HG03097 (cell line): Measurements from ENCODE around the gene IFI27L1.

Experiments
- ATAC-seq: cut with Tn5 transposase; IDR thresholded peaks from one replicate; pipeline ENCODE4 v1.9.1; 2021; ENCODE audit not compliant: unreplicated experiment, low FRiP score

IFI27L1 gene

DNA sequence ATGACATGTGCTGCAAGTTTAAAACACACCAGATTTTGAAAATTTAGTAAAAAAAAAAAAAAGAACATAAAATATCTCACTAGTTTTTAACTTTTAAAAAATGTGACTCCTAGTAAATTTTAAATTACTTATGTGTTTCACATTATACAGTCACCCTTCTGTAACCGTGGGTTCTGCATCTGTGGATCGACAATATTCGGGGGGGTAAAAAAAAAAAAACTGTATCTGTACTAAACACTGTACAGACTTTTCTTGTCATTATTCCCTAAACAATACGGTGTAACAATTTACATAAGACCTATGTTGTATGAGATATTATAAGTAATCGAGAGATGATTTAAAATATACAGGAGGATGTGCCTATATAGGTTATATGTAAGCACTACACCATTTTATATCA is 3.3 kb upstream of the IFI27L1 start:
- ATAC-seq = no peak

DNA sequence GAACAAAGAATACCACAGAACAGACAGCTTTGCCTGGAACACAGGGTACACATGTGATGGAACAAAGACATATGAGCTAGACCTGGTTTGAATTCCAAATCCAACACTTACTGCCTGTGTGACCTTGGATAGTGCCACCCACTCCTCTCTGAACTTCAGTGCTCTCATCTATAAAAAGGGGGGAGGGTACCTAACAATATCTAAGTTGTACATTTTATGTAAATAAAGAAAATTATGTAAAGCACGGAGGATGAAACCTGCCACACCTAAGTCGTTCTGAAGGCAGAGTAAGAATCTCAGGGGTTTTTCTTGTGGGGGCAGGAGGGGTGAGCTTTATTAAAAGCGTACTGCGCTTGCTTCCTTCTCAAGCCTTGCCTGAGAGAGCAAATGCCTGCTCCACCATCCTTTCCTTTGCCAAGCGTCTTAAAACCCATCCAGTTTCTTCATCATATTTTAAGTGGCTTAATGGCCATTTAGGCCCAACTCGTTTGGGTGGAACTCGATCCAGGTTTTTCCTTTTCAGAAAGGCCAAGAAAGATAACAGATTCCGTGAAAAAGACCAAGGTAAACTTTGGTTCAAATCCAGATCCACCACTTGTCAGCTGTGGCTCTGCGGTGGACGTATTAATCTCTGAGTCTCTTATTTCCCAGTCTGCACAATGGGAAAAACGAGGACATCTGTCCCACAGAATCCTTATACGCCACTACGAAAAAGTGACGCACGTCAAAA is 1.1 kb upstream of the IFI27L1 start:
- no peak for ATAC-seq

DNA sequence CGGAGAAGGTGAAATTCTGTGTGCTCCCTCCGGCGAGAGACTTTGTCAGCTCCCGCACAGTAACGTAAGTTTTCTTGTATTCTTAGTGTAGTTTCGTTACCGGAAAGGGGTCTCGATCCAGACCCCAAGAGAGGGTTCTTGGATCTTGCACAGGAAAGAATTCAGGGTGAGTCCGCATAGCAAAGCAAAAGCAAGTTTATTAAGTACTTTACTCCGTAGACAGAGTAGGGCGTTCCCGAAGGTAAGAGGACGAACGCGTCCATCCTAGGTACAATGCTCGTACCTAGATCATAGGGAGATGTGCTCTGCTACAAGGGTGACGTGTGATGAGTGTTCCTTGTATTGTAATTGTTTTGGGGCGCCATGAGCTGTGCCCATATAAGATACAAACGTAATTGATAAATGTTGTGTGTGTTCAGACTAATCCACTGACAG is 293 bp downstream of the IFI27L1 start:
- ATAC-seq = peak; percentile 10

DNA sequence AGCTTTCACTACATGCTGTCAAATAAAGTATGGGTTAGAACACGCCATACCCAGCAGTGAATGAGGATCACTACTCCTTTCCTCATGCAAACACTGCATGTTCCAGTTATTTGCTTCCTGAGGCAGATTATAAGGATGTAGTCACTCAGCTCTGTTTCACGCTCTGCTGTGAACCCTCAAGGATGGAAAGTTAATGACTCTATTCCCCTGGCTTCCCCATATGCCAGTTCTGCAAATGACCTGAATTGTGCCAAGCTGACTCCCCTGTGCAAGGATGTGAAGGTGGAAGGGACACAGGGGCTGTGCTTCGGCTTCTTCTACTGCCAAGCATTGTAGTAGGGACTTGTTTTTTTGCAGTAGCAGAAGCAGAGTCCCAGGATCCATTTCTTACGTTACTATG is 6.8 kb downstream of the IFI27L1 start:
- ATAC-seq = no peak

DNA sequence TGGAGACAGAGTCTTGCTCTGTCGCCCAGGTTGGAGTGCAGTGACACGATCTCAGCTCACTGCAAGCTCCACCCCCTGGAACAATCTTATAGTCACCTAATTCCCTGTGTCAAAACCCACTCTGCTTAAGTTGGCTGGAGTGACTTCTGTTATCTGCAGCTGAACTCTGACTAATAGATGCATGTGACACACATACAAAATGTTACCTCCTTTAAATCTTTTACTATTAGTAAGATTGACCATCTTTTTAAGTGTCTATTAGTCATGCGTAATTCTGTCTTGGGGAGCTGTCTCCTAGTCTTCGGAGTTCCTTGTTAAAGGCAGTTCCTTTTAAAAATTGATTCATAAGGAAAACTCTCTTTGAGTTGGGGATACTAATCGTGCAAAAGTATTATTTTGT is 7.4 kb downstream of the IFI27L1 start:
- no peak for ATAC-seq

DNA sequence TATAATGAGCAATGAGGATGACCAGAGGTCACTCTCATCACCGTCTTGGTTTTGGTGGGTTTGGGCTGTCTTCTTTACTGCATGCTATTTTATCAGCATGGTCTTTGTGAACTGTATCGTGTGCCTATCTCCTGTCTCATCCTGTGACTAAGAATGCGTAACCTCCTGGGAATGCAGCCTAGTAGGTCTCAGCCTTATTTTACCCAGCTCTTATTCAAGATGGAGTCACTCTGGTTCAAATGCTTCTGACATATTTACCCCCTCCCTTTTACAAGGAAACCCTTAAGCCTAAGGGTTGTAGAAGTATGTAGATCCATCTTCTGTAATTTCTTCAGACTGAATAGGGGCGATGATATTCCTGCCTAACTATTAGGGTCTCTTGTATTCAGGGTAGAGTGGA is 8.4 kb downstream of the IFI27L1 start:
- no peak for ATAC-seq

DNA sequence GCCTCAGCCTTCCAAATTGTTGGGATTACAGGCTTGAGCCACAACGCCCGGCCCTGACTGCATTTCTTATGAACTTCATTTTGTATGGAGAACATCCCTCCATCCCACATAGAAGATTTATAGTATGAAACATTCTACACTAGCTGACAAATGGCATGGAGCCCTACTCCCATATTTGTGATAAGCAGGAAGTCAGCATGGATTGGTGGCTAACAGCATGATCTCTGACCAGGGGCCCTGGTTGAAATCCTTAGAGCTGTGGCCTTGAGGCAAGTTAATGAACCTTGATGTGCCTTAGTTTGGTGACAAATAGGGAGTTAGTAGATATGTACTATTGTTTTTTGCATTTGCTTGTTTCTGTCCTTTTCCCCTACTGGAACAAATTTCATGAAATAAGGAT is 12.3 kb downstream of the IFI27L1 start:
- ATAC-seq = no peak

DNA sequence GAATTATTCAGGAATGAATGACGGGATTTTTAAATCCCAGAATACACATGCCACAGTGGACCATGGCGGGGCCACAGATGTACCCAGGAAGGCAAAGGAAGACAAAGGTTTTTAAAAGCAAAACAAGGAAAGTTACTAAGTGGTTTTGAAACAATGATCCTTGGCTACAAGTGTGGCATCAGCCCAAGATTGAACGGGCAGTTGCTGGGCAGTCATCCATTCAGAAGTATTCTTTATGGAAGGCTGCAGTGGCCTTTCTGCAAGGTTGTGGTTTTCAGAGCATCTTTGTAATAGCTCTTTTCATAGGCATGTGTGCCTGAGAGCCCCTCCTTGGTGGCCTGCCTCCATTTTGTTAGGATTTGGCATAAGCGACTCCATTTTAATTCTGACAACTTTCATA is 16.0 kb downstream of the IFI27L1 start:
- ATAC-seq = no peak

DNA sequence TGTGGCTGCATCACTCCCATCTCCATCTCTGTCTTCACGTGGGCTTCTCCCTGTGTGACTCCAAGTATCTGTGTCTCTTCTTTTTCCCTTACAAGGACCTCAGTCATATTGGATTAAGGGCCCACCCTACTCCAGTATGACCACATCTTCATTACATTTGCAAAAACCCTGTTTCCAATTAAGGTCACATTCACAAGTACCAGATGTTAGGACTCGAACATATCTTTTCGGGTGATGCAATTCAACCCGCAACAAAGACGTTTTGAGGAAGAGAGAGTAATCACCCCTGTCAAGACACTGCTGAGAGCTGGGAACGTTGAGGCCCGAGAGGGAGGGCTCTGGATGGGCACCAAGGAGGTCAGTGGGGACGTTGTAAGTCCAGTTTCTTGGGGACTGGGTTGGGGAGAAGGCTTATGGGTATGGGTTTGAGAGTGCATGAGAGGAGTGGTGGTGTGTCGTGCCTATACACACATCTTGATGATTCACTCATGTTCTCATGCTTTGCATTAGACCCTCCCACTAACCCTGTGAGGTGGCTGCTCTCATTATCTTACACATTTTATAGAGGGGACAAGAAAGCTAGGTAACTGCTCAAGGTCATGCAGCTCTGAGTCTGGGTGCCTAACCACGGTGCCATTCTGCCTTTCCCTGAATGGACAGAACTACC is 17.3 kb downstream of the IFI27L1 start:
- ATAC-seq = no peak

DNA sequence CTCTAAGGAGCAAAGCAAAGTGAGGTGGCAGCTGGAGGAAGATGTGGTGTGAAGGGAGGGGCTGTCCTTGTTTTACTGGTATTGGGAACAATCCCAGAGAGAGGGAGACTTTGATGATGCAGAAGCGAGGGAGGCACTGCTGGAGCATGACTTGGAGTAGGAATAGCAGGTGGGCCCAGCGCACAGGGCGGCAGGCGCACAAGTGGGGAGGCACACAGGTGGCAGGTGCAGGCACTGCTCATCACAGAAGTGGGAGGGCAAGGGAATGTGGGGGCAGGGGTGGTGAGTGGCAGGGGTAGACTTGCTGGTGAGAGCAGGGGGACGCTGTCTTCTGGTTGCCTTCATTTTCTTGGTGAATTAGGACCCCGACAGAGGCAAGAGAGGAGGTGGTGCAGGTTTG is 17.9 kb downstream of the IFI27L1 start:
- no peak for ATAC-seq

DNA sequence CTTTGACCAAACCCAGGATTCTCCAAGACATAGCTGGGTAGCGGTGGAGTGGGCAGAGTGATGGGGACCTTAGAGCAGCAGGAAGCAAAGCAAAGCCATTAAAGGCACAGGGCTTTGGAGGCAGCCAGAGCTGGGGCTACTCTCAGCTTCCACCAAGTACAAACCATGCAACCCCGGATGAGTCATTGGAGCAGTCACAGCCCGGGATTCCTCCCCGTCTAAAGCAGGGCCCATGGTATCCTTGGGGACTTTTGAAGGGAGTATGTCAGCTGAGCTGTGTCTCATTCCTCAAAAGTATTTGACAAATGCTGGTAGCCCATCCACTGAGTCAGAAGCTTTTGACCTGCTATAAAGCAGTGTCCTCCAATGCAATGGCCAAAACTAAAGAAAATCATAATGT is 19.7 kb downstream of the IFI27L1 start:
- no peak for ATAC-seq

DNA sequence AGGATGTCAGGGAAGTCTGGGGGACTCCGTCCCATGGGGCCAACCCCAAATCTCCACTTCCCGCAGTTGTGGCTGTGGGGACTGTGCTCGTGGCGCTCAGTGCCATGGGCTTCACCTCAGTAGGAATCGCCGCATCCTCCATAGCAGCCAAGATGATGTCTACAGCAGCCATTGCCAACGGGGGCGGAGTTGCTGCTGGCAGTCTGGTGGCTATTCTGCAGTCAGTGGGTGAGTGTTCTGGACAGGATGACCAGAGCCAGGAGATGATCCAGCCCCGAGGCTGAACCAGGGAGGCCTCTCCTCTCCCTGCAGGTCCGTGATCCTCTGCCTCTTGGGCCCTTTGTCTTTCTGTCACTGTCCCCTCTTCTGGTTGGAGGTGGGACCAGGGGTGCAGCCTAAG is 20.6 kb downstream of the IFI27L1 start:
- no peak for ATAC-seq

DNA sequence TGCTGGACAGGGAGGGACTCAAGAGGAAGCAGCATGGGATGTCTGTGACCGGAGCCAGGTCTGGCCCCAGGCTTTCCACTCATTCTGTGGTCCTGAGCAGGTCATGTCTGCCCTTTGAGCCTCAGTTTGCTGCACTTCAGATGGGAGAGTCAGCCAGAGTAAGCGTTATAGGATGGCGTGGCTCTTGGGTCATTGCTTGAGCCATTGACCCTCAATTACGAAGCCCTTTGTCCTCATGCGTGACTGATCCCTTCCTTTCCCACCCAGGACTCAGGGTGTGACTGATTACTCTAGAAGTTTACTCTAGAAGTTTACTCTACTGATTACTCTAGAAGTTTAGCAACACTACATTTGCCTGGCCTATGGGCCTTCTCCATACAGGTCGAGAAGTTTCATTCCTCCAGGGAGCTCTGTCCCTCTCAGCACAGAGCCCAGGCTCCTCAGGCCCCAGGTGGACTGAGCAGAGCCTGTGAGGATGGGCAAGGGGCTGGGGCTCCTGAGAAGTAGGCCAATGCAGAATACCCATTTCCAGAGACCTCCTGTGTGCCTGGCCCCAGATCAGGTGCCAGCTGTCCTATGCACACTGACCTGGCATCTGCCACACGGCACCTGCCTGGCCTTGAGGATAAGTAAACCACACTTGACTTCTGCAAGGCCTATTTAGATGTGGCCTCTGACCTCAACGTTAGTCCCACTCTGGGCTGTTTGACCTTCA is 21.8 kb downstream of the IFI27L1 start:
- no peak for ATAC-seq

DNA sequence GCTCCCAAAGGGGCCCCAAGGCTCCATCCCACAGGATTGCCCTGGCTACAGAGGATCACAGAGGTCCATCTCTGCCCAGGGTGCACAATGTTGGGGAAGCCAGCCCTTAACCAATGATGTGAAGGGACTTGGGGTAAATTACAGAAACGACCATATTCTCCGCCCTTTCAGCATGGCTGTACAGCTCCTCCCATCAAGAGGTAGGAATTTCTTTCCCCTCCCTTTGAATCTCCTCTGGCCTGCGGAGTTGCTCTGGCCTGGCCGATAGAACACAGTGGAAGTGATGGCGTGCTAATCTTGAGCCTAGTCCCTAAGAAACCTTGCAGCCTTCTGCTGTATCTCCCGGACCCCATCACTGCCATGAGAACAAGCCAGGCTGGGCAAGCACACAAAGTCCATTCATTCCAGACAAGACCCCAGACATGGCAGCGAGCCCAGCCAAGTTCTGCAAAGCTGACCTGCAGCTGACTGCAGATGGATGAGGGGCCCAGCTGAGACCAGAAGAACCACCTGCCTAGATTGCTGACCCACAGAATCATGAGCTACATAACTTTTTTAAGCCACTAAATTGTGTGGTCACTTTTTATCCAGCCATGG is 22.5 kb downstream of the IFI27L1 start:
- no peak for ATAC-seq

DNA sequence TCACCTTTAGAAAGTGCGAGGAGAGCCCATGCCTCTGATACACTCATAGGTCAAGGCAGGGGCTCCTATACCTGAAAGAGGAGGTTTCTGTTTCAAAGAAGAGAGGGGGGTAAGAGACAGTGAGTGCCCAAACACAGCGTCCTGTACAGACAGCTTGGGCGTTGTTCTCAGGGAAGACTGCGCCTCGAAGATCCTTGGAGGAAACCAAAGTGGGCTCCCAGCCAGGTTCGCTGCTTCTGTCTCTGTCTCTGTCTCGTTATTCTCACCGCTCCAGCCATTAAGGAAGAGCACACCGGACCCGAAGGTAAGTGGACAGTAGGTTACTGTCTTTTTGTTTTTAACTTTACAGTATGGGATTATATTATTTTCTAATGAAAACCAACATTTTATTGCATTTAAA is 23.6 kb downstream of the IFI27L1 start:
- ATAC-seq = no peak

DNA sequence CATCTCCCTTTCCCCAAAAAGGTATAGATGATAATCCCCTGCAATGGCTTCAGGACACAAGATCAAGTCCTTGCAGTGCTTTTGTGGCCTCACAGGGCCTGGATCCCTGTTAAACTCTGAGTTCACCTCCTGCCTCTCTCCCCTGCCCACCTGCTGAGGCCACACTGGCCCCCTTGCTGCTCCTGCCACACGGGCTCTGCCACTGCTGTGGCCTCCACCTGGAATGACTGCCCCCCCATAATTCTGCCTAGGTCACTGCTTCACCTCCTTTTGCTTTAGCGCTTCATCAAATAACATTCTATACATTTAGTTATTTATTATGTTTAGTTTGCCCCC is 28.8 kb downstream of the IFI27L1 start:
- no peak for ATAC-seq

DNA sequence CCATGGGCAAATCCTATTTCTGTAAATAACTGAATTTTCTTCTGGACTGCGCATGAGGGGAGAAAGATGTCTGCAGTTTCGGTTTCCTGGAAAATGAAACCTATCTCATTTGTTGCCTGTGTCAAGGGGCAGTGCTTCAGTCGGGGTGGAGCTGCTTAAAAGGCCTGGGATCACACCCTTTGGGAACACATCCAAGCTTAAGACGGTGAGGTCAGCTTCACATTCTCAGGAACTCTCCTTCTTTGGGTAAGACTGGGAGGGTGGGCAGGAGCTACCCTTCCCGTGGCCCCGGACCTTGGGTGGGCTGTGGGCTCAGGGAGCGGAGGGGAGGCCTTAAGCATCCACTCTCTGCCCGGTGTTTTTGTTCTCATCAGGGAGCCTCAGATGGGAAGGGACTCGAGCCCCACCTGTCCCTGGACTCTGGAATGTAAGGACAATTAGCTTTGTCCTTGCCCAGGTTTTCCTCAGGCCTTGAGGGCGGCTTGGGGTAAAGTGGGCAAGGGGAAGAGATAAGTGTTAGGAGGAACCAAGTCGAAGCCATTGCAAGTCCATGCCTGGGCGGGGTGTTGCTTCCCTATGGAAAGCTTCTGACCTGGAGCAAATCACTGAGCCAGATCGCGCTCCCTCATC is 29.6 kb downstream of the IFI27L1 start, which contains the start of gene IFI27:
IFI27 (plus strand) TSS at position 185 of the 630 bp plus-strand sequence.
- ATAC-seq = no peak

DNA sequence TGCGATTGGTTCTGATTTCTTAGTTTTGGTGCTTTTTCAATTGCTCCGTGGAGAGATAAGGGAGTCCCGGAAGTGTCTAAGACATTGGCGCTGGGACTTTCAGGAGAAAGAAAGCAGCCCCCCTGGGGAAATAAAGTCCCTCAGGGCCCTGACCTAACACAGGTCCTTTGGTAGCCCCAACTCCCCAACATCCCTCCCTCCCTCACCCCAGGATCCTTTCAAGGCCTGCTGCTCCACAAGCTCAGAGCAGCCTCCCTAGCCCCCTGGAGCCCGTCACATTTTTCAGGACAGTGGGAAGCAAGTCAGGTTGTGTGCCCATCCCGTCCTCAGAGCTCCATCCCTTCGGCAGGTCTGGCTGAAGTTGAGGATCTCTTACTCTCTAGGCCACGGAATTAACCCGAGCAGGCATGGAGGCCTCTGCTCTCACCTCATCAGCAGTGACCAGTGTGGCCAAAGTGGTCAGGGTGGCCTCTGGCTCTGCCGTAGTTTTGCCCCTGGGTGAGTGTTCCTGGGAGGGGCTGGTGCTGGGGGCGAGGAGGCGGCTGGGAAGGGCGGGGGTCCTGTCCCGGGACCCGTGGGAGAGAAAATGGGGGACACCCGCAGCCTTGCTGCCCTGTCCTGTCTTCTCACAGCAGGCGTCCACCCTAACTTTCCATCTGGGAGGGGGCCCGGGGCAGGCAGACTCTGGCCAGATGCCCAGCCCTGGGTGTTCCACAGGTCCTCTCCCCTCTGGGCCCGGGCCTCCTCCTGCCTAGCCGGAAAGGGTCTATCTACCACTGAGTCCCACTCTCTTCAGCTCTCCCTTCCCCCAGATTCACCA is 30.4 kb downstream of the IFI27L1 start:
- no peak for ATAC-seq

DNA sequence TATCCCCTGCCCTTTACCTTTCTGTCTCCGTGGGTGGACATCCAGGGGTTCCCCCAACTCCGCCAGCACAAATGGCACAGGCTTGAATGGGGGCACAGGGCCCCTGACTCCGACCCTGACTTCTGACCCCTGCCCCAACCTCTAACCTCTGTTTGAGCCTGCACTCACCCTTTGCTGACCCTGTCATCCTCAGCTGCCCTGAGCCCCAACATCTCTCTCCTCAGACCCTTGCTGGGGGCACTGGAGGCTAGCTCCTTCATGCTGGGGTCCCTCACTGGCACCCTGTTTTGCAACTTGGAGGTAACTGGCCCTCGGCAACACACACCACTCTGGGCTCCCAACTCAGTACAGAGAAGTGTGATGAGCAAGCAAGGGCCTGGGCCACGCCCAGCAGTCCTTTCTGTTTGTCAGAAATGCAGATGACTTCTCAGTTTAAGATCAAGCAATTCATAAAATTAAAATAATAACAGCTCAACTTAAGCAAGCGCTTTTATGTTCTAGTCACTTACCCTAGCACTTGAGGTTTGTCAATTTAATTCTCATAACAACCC is 31.5 kb downstream of the IFI27L1 start:
- no peak for ATAC-seq

DNA sequence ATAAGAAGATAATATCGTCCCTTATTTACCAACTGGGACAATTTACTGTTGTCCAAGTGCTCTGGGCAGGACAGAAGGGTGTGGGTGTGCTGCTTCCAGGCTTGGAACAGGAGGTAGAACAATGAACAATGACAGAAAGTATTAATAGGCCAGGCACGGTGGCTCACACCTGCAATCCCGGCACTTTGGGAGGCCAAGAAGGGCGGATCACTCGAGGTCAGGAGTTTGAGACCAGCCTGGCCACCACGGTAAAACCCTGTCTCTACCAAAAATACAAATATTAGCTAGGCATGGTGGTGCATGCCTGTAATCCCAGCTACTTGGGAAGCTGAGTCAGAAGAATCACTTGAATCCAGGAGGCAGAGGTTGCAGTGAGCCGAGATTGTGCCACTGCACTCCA is 32.0 kb downstream of the IFI27L1 start:
- ATAC-seq = no peak
